ENCODE measurements around the gene P4HB.

Gene P4HB

GRCh38 chr17:81858170-81858966, 2.0 kb downstream of the P4HB start:
- intact Hi-C loops (cut with micrococcal nuclease), result no loop called here
- H3K27ac Mint-ChIP-seq, result peak overlapping the region; percentile 98
- peak overlapping the region; percentile 82 for H3K4me3 Mint-ChIP-seq
- H3K36me3 Mint-ChIP-seq (ENCODE audit: low read depth), result peaks cover 87% of the 10 kb centered on the region
- H3K4me1 Mint-ChIP-seq (ENCODE audit: low read depth), result peaks cover 45% of the 10 kb centered on the region
- no peaks in the 10 kb centered on the region for H3K27me3 Mint-ChIP-seq
- H3K9me3 Mint-ChIP-seq, result no peaks in the 10 kb centered on the region

GRCh38 chr17:81854974-81855774, 5.2 kb downstream of the P4HB start:
- Mint-ChIP-seq H3K27me3 (no peaks in the 10 kb centered on the region), H3K27ac (no peak overlapping the region), H3K4me3 (no peak overlapping the region), H3K9me3 (no peaks in the 10 kb centered on the region), H3K4me1 (ENCODE audit: low read depth) (peaks cover 36% of the 10 kb centered on the region), H3K36me3 (ENCODE audit: low read depth) (peaks cover 99% of the 10 kb centered on the region)
- intact Hi-C loops (cut with micrococcal nuclease), result no loop called here

- Mint-ChIP-seq H3K36me3 (ENCODE audit: low read depth) (peaks cover 99% of the 10 kb centered on the region), H3K4me3 (no peak overlapping the region), H3K27me3 (no peaks in the 10 kb centered on the region), H3K4me1 (ENCODE audit: low read depth) (peaks cover 11% of the 10 kb centered on the region), H3K9me3 (no peaks in the 10 kb centered on the region), H3K27ac (no peak overlapping the region)
- intact Hi-C loops (cut with micrococcal nuclease), result no loop called here
Measured at GRCh38 chr17:81852237-81852636, 8.1 kb downstream of the P4HB start.

GRCh38 chr17:81851423-81851822, 8.9 kb downstream of the P4HB start:
- H3K4me1 Mint-ChIP-seq (ENCODE audit: low read depth), result peaks cover 9% of the 10 kb centered on the region
- no peaks in the 10 kb centered on the region for H3K27me3 Mint-ChIP-seq
- intact Hi-C loops (cut with micrococcal nuclease), result no loop called here
- no peaks in the 10 kb centered on the region for H3K9me3 Mint-ChIP-seq
- H3K36me3 Mint-ChIP-seq (ENCODE audit: low read depth), result peaks cover 99% of the 10 kb centered on the region
- no peak overlapping the region for H3K4me3 Mint-ChIP-seq
- H3K27ac Mint-ChIP-seq, result no peak overlapping the region

GRCh38 chr17:81849457-81849856, 10.9 kb downstream of the P4HB start:
- Mint-ChIP-seq H3K36me3 (ENCODE audit: low read depth) (peaks cover 99% of the 10 kb centered on the region), H3K4me1 (ENCODE audit: low read depth) (peaks cover 8% of the 10 kb centered on the region), H3K27me3 (no peaks in the 10 kb centered on the region), H3K4me3 (no peak overlapping the region), H3K27ac (no peak overlapping the region), H3K9me3 (no peaks in the 10 kb centered on the region)
- intact Hi-C loops (cut with micrococcal nuclease), result no loop called here

- Mint-ChIP-seq H3K9me3 (no peaks in the 10 kb centered on the region), H3K4me1 (ENCODE audit: low read depth) (peaks cover 17% of the 10 kb centered on the region), H3K27ac (no peak overlapping the region), H3K4me3 (no peak overlapping the region), H3K27me3 (no peaks in the 10 kb centered on the region), H3K36me3 (ENCODE audit: low read depth) (peaks cover 98% of the 10 kb centered on the region)
- intact Hi-C loops (cut with micrococcal nuclease), result no loop called here
Measured at GRCh38 chr17:81846743-81847689, 13.3 kb downstream of the P4HB start.

GRCh38 chr17:81845881-81846742, 14.2 kb downstream of the P4HB start:
- intact Hi-C loops (cut with micrococcal nuclease), result no loop called here
- Mint-ChIP-seq H3K4me1 (ENCODE audit: low read depth) (peaks cover 26% of the 10 kb centered on the region), H3K27me3 (no peaks in the 10 kb centered on the region), H3K9me3 (no peaks in the 10 kb centered on the region), H3K4me3 (no peak overlapping the region), H3K36me3 (ENCODE audit: low read depth) (peaks cover 89% of the 10 kb centered on the region), H3K27ac (no peak overlapping the region)

- intact Hi-C loops (cut with micrococcal nuclease), result no loop called here
- no peaks in the 10 kb centered on the region for H3K27me3 Mint-ChIP-seq
- H3K4me3 Mint-ChIP-seq, result no peak overlapping the region
- no peak overlapping the region for H3K27ac Mint-ChIP-seq
- H3K9me3 Mint-ChIP-seq, result no peaks in the 10 kb centered on the region
- H3K36me3 Mint-ChIP-seq (ENCODE audit: low read depth), result peaks cover 81% of the 10 kb centered on the region
- peaks cover 31% of the 10 kb centered on the region for H3K4me1 Mint-ChIP-seq (ENCODE audit: low read depth)
Measured at GRCh38 chr17:81845361-81845760, 15.0 kb downstream of the P4HB start.

GRCh38 chr17:81844887-81845286, 15.4 kb downstream of the P4HB start:
- H3K4me1 Mint-ChIP-seq (ENCODE audit: low read depth), result peaks cover 31% of the 10 kb centered on the region
- H3K36me3 Mint-ChIP-seq (ENCODE audit: low read depth), result peaks cover 78% of the 10 kb centered on the region
- no peaks in the 10 kb centered on the region for H3K27me3 Mint-ChIP-seq
- H3K9me3 Mint-ChIP-seq, result no peaks in the 10 kb centered on the region
- H3K27ac Mint-ChIP-seq, result peak overlapping the region; percentile 52
- intact Hi-C loops (cut with micrococcal nuclease), result no loop called here
- no peak overlapping the region for H3K4me3 Mint-ChIP-seq

GRCh38 chr17:81844327-81844851, 15.9 kb downstream of the P4HB start:
- intact Hi-C loops (cut with micrococcal nuclease), result no loop called here
- Mint-ChIP-seq H3K9me3 (no peaks in the 10 kb centered on the region), H3K27ac (peak overlapping the region; percentile 52), H3K4me1 (ENCODE audit: low read depth) (peaks cover 31% of the 10 kb centered on the region), H3K36me3 (ENCODE audit: low read depth) (peaks cover 73% of the 10 kb centered on the region), H3K4me3 (no peak overlapping the region), H3K27me3 (no peaks in the 10 kb centered on the region)

- no peaks in the 10 kb centered on the region for H3K27me3 Mint-ChIP-seq
- no peak overlapping the region for H3K27ac Mint-ChIP-seq
- intact Hi-C loops (cut with micrococcal nuclease), result no loop called here
- H3K4me3 Mint-ChIP-seq, result no peak overlapping the region
- peaks cover 67% of the 10 kb centered on the region for H3K36me3 Mint-ChIP-seq (ENCODE audit: low read depth)
- H3K9me3 Mint-ChIP-seq, result no peaks in the 10 kb centered on the region
- peaks cover 31% of the 10 kb centered on the region for H3K4me1 Mint-ChIP-seq (ENCODE audit: low read depth)
Measured at GRCh38 chr17:81843713-81844326, 16.5 kb downstream of the P4HB start.

GRCh38 chr17:81842725-81843504, 17.4 kb downstream of the P4HB start:
- Mint-ChIP-seq H3K27me3 (no peaks in the 10 kb centered on the region), H3K9me3 (no peaks in the 10 kb centered on the region), H3K36me3 (ENCODE audit: low read depth) (peaks cover 58% of the 10 kb centered on the region), H3K4me1 (ENCODE audit: low read depth) (peaks cover 34% of the 10 kb centered on the region), H3K27ac (no peak overlapping the region), H3K4me3 (no peak overlapping the region)
- intact Hi-C loops (cut with micrococcal nuclease), result no loop called here
